Stomach smooth muscle (tissue), 2 donors: ENCODE data around the gene MOB3B.

Source experiments
- H3K27ac ChIP-seq: one replicate; pipeline ENCODE4 v1.7.0; 2013; ENCODE audit warnings: mild to moderate bottlenecking, low read length, inconsistent platforms
- H3K27me3 ChIP-seq, 2 donors: one replicate each; pipeline ENCODE4 v1.7.0; 2013; ENCODE audit warnings: low read length in 2 of 2; ENCODE audit not compliant: insufficient read depth in 2 of 2, control insufficient read depth in 1 of 2
- H3K36me3 ChIP-seq, 2 donors: one replicate each; pipeline ENCODE4 v1.7.0; 2013; ENCODE audit warnings: low read length in 2 of 2; ENCODE audit not compliant: control insufficient read depth in 2 of 2, insufficient read depth in 2 of 2
- H3K4me1 ChIP-seq: one replicate; pipeline ENCODE4 v1.7.0; 2013; ENCODE audit warnings: low read length; ENCODE audit not compliant: control insufficient read depth, insufficient read depth
- H3K4me3 ChIP-seq, 2 donors: one replicate each; pipeline ENCODE4 v1.7.0; 2013; ENCODE audit warnings: low read length in 2 of 2
- H3K9ac ChIP-seq, 2 donors: one replicate each; pipeline ENCODE4 v1.7.0; 2013; ENCODE audit warnings: low read length in 2 of 2, mild to moderate bottlenecking in 1 of 2
- H3K9me3 ChIP-seq, 2 donors: one replicate each; pipeline ENCODE4 v1.7.0; 2013; ENCODE audit warnings: low read length in 2 of 2; ENCODE audit not compliant: control insufficient read depth in 2 of 2
- donor health status: healthy.
- donor health status: Pancreatic carcinoma.

Gene MOB3B

GRCh38 chr9:27447031-27447683 is 82.5 kb downstream of the MOB3B start:
- H3K4me1 ChIP-seq = peaks cover 7% of the 10 kb centered on the region
- H3K27ac ChIP-seq = no peak overlapping the region

GRCh38 chr9:27445688-27446087 is 83.9 kb downstream of the MOB3B start:
- no peak overlapping the region for H3K9ac ChIP-seq
- H3K36me3 ChIP-seq = no peaks in the 10 kb centered on the region
- H3K9me3 ChIP-seq = no peaks in the 10 kb centered on the region
- peaks cover 7% of the 10 kb centered on the region for H3K4me1 ChIP-seq
- no peak overlapping the region for H3K4me3 ChIP-seq
- H3K27ac ChIP-seq = no peak overlapping the region
- no peaks in the 10 kb centered on the region for H3K27me3 ChIP-seq

More at GRCh38 chr9:27447031-27447683, 82.5 kb downstream of the MOB3B start:
- H3K9ac ChIP-seq = no peak overlapping the region
- no peak overlapping the region for H3K4me3 ChIP-seq
- H3K9me3 ChIP-seq = no peaks in the 10 kb centered on the region
- no peaks in the 10 kb centered on the region for H3K27me3 ChIP-seq
- no peaks in the 10 kb centered on the region for H3K36me3 ChIP-seq

- no peak overlapping the region for H3K27ac ChIP-seq
- H3K9ac ChIP-seq = no peak overlapping the region
- H3K36me3 ChIP-seq = no peaks in the 10 kb centered on the region
- no peaks in the 10 kb centered on the region for H3K27me3 ChIP-seq
- peaks cover 5% of the 10 kb centered on the region for H3K4me1 ChIP-seq
- H3K4me3 ChIP-seq = no peak overlapping the region
- no peaks in the 10 kb centered on the region for H3K9me3 ChIP-seq
Observed at GRCh38 chr9:27445057-27445595, 84.5 kb downstream of the MOB3B start.

GRCh38 chr9:27442464-27442863 is 87.2 kb downstream of the MOB3B start:
- Histone ChIP-seq H3K9me3 (no peaks in the 10 kb centered on the region), H3K27ac (no peak overlapping the region), H3K27me3 (no peaks in the 10 kb centered on the region), H3K4me3 (no peak overlapping the region), H3K4me1 (peaks cover 7% of the 10 kb centered on the region), H3K36me3 (no peaks in the 10 kb centered on the region), H3K9ac (no peak overlapping the region)

DNA sequence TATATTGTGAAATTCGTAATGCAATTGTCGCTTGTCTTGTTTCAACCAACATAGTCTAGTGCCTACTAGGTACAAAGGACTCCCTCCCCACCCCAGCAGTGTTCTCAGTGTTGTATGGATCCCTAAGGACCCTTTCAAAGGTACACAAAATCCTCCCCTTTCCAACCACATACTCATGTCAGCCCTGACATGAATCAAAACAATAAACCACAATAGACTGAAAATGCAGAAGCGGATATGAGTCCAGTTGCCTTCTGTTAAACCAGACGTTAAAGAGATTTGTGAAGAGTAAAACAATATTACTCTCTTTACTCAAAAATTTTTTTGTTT is 87.9 kb downstream of the MOB3B start:
- Histone ChIP-seq H3K4me3 (no peak overlapping the region), H3K9me3 (no peaks in the 10 kb centered on the region), H3K36me3 (no peaks in the 10 kb centered on the region), H3K27ac (no peak overlapping the region), H3K9ac (no peak overlapping the region), H3K27me3 (no peaks in the 10 kb centered on the region), H3K4me1 (peaks cover 7% of the 10 kb centered on the region)

DNA sequence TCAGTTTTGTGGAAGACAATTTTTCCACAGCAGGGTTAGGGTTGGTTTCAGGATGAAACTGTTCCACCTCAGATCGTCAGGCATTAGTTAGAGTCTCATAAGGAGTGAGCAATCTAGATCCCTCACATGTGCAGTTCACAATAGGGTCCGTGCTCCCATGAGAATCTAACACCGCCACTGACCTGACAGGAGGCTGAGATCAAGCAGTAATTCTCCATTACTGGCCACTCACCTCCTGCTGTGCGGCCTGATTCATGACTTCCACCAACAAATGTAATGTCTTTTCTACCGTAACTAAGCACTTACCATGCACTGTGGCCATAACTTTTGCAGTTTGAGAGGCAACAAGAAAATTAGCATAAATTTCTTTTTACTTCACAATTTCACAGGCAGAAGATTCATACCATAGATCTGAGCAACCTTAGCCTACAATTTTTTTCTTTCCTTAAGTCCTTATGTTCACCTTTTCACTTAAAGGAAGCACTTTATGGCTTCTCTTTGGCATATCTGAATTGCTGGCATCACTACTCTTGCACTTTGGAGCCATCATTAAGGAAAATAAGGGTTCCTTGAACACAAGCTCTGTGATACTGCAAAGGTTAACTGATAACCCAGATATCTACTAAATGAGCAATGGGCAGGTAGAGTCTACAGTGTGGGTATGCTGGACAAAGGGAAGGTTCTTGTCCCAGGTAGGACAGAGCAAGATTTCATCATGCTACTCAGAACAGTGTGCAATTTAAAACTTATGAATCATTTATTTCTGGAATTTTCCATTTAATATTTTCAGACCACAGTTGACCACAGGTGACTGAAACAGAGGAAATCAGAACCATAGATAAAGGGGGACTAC is 88.5 kb downstream of the MOB3B start:
- Histone ChIP-seq H3K9me3 (no peaks in the 10 kb centered on the region), H3K27me3 (no peaks in the 10 kb centered on the region), H3K27ac (no peak overlapping the region), H3K4me3 (no peak overlapping the region), H3K4me1 (peaks cover 7% of the 10 kb centered on the region), H3K36me3 (no peaks in the 10 kb centered on the region), H3K9ac (no peak overlapping the region)

- H3K9ac ChIP-seq = no peak overlapping the region
- H3K9me3 ChIP-seq = no peaks in the 10 kb centered on the region
- H3K4me1 ChIP-seq = peaks cover 17% of the 10 kb centered on the region
- no peaks in the 10 kb centered on the region for H3K36me3 ChIP-seq
- no peaks in the 10 kb centered on the region for H3K27me3 ChIP-seq
- no peak overlapping the region for H3K27ac ChIP-seq
- no peak overlapping the region for H3K4me3 ChIP-seq
Observed at GRCh38 chr9:27438522-27438921, 91.1 kb downstream of the MOB3B start.

- H3K36me3 ChIP-seq = no peaks in the 10 kb centered on the region
- no peak overlapping the region for H3K27ac ChIP-seq
- H3K9ac ChIP-seq = no peak overlapping the region
- H3K9me3 ChIP-seq = no peaks in the 10 kb centered on the region
- H3K27me3 ChIP-seq = no peaks in the 10 kb centered on the region
- no peak overlapping the region for H3K4me3 ChIP-seq
- peaks cover 18% of the 10 kb centered on the region for H3K4me1 ChIP-seq
Observed at GRCh38 chr9:27437652-27438373, 91.8 kb downstream of the MOB3B start.

DNA sequence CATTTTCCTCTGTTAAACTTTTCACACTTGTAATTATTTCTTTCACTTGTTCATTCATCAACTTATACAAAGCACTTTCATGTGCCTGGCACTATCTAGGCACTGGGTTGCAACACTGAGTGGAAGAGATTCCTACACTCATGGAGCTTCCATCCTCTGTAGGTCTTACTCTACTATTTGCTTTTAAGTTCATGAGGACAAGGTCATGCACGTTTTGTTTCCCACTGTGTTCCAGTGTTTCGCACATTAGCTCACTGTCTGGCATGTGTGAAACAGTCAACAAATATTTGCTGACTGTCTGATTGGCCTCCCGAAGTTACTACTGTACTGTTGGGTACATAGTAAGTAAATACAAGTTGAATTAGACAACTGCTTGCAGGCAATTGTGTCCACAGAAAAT is 93.4 kb downstream of the MOB3B start:
- Histone ChIP-seq H3K9ac (no peak overlapping the region), H3K4me1 (peaks cover 25% of the 10 kb centered on the region), H3K36me3 (no peaks in the 10 kb centered on the region), H3K9me3 (no peaks in the 10 kb centered on the region), H3K27ac (no peak overlapping the region), H3K27me3 (no peaks in the 10 kb centered on the region), H3K4me3 (no peak overlapping the region)

DNA sequence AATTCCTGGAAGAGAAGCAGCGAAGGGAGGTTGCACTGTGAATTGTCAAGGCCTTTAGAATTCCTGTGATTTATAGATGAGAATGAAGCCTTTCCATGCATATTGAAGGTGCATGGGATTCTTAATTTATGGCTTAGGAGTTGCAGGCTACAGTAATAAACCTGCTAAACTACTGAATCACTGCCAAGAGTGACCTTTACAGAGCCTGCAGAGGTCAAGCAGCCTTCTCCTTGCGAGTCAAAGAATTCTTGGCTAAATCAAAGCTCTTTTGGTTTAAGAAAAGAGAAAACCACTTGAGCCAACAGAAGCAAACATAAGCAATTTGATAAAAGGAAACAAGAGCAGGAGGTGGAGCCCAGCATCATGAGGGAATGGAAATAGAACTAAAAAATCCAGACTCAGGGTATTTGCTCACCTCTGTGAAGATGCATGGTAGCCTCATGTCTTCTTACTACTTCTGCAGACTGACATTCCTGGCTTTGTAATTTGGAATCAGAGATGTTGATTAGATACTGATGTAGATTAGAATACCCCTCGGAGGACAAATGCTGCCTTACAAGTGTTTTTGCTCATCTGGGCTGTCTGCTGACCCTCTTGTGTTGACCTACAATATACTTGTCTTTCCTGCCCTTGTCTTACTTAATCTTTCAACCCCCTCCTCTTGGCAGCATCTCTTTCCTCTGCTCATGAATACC is 95.8 kb downstream of the MOB3B start:
- peak overlapping the region; percentile 42 for H3K27ac ChIP-seq
- no peak overlapping the region for H3K9ac ChIP-seq
- H3K27me3 ChIP-seq = no peaks in the 10 kb centered on the region
- peaks cover 27% of the 10 kb centered on the region for H3K4me1 ChIP-seq
- no peak overlapping the region for H3K4me3 ChIP-seq
- no peaks in the 10 kb centered on the region for H3K36me3 ChIP-seq
- no peaks in the 10 kb centered on the region for H3K9me3 ChIP-seq
